ENCODE measurements around the gene PSMD5. TPM values are rescaled to one million over a fixed set of nuclear protein-coding genes. Genes with fewer than 3 reads are reported as not detected.

The PSMD5 gene
- total and polyA plus RNA-seq, 7 donors, result 13.2 to 42.6 (median 28.6) TPM

- WGBS, 2 donors, result 26 to 64% methylated on average over 4 of the region's 4 CpGs
- Histone ChIP-seq H3K9me3 (no peaks in the 10 kb centered on the region), H3K36me3 (peaks cover 17 to 59% (median 24%) of the 10 kb centered on the region in 4 donors), H3K27me3 (no peaks in the 10 kb centered on the region), H3K4me1 (no peaks in the 10 kb centered on the region), H3K27ac (no peak overlapping the region), H3K4me3 (no peak overlapping the region)
- no peak for DNase-seq
- intact Hi-C loops (cut with DNase I), result no loop called here
- TF ChIP-seq POLR2A (IDR thresholded peaks at IDR 0.05) (no peak), EP300 (IDR thresholded peaks at IDR 0.05) (no peak), POLR2AphosphoS5 (IDR thresholded peaks at IDR 0.05) (no peak)
- TF ChIP-seq, protein P1, sequence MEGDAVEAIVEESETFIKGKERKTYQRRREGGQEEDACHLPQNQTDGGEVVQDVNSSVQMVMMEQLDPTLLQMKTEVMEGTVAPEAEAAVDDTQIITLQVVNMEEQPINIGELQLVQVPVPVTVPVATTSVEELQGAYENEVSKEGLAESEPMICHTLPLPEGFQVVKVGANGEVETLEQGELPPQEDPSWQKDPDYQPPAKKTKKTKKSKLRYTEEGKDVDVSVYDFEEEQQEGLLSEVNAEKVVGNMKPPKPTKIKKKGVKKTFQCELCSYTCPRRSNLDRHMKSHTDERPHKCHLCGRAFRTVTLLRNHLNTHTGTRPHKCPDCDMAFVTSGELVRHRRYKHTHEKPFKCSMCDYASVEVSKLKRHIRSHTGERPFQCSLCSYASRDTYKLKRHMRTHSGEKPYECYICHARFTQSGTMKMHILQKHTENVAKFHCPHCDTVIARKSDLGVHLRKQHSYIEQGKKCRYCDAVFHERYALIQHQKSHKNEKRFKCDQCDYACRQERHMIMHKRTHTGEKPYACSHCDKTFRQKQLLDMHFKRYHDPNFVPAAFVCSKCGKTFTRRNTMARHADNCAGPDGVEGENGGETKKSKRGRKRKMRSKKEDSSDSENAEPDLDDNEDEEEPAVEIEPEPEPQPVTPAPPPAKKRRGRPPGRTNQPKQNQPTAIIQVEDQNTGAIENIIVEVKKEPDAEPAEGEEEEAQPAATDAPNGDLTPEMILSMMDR (IDR thresholded peaks at IDR 0.05), result no peak
These were observed 14.0 kb upstream of the PSMD5 start for GRCh38 chr9:120856700-120857099.

- WGBS, 2 donors, result 92 to 94% methylated on average over 7 of the region's 7 CpGs
- no peak for TF ChIP-seq POLR2AphosphoS5 (IDR thresholded peaks at IDR 0.05)
- TF ChIP-seq, protein P1 (IDR thresholded peaks at IDR 0.05), result no peak
- no peak for TF ChIP-seq POLR2A (IDR thresholded peaks at IDR 0.05)
- no peak for TF ChIP-seq EP300 (IDR thresholded peaks at IDR 0.05)
- H3K27ac ChIP-seq, result no peak overlapping the region
- H3K27me3 ChIP-seq, result no peaks in the 10 kb centered on the region
- no peak for DNase-seq
- intact Hi-C loops (cut with DNase I), result no loop called here
- H3K9me3 ChIP-seq, result no peaks in the 10 kb centered on the region
- peaks cover 16 to 55% (median 24%) of the 10 kb centered on the region in 4 donors for H3K36me3 ChIP-seq
- no peak overlapping the region for H3K4me3 ChIP-seq
- H3K4me1 ChIP-seq, result no peaks in the 10 kb centered on the region
These were observed 13.3 kb upstream of the PSMD5 start for GRCh38 chr9:120855827-120856670.

DNA sequence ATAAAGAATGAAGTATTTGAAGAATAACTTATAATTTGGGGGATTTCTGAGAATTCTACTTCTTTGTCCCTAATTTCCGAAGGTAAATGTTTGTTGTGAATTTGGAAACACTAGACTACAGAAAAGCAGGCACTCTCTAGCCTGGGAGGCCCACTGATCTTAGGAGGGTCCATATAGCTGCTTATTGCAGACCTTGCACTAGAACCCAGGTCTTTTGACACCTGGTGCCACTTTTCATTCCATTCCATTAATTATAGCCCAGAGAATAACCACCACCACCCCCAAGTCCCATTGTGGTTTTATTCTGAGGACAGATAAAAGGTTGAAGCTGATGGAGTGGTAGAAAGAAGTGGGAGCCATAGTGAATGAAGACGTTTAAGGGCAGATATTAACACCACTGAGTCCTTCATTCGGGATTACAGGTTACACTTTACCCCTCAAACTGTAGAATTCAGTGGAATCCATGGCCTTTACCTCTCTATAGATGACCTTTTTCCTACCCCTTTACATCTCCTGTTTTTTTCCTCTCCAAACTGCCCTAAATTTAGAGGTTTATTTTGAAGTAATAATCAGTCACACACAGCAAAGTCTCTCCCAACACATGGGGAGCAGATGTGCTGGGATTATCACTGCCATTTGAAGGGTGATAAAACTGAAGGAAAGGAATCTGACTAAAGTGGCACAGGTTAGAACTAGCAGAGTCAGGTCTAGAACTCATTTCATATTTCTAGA, 12.0 kb upstream of the PSMD5 start:
- no peak overlapping the region for H3K27ac ChIP-seq
- no peaks in the 10 kb centered on the region for H3K27me3 ChIP-seq
- H3K9me3 ChIP-seq, result no peaks in the 10 kb centered on the region
- no peak for DNase-seq
- 88 to 89% methylated on average over 3 of the region's 3 CpGs for WGBS, 2 donors
- peaks cover 3 to 43% (median 12%) of the 10 kb centered on the region in 4 donors for H3K36me3 ChIP-seq
- TF ChIP-seq POLR2AphosphoS5 (IDR thresholded peaks at IDR 0.05) (no peak), EP300 (IDR thresholded peaks at IDR 0.05) (no peak), POLR2A (IDR thresholded peaks at IDR 0.05) (no peak)
- TF ChIP-seq, protein P1 (IDR thresholded peaks at IDR 0.05), result no peak
- intact Hi-C loops (cut with DNase I), result no loop called here
- H3K4me3 ChIP-seq, result no peak overlapping the region
- H3K4me1 ChIP-seq, result no peaks in the 10 kb centered on the region

- H3K4me1 ChIP-seq, result no peaks in the 10 kb centered on the region
- TF ChIP-seq POLR2A (IDR thresholded peaks at IDR 0.05) (no peak), EP300 (IDR thresholded peaks at IDR 0.05) (no peak), POLR2AphosphoS5 (IDR thresholded peaks at IDR 0.05) (no peak)
- TF ChIP-seq, protein P1 (IDR thresholded peaks at IDR 0.05), result no peak
- H3K27ac ChIP-seq, result no peak overlapping the region
- WGBS, 2 donors, result 87 to 93% methylated on average over 6 of the region's 6 CpGs
- peaks cover 0 to 27% (median 9%) of the 10 kb centered on the region in 4 donors for H3K36me3 ChIP-seq
- no peaks in the 10 kb centered on the region for H3K9me3 ChIP-seq
- no peak overlapping the region for H3K4me3 ChIP-seq
- no peaks in the 10 kb centered on the region for H3K27me3 ChIP-seq
- intact Hi-C loops (cut with DNase I), result no loop called here
- no peak for DNase-seq
These were observed 10.5 kb upstream of the PSMD5 start for GRCh38 chr9:120853198-120853597.
